HepG2 (cell line): ENCODE data around the gene PXMP4. TPM values are rescaled to one million over a fixed set of nuclear protein-coding genes. Genes with fewer than 3 reads are reported as not detected.

Source experiments
- BRCA1 ChIP-seq: sonication (generic); formaldehyde crosslinking; IDR thresholded peaks from 2 replicates; pipeline ENCODE4 v1.4.0; 2020; ENCODE audit warnings: missing genetic modification reagents
- CEBPZ ChIP-seq: IDR thresholded peaks from 2 replicates; pipeline ENCODE4 v1.6.1; 2012; ENCODE audit warnings: low read length, improper control_type of control experiment
- FLYWCH1 ChIP-seq: sonication (generic); formaldehyde crosslinking; IDR thresholded peaks from 2 replicates; pipeline ENCODE4 v1.8.1; 2023; ENCODE audit warnings: mild to moderate bottlenecking, missing genetic modification reagents
- HNRNPK ChIP-seq: fragments of 200-400 bp; formaldehyde crosslinking; IDR thresholded peaks from 2 replicates; pipeline ENCODE4 v1.6.1; 2018; ENCODE audit warnings: low read length, low read depth, moderate library complexity, mild to moderate bottlenecking; ENCODE audit not compliant: poor library complexity, severe bottlenecking
- MXD3 ChIP-seq: IDR thresholded peaks from 2 replicates; pipeline ENCODE4 v1.6.1; 2016; ENCODE audit warnings: mild to moderate bottlenecking, missing biosample characterization, missing genetic modification reagents
- NFAT5 ChIP-seq: sonication (generic); formaldehyde crosslinking; IDR thresholded peaks from 2 replicates; pipeline ENCODE4 v1.4.0; 2020; ENCODE audit warnings: missing genetic modification reagents
- PAWR ChIP-seq: sonication (generic); formaldehyde crosslinking; IDR thresholded peaks from 2 replicates; pipeline ENCODE4 v1.4.0; 2020; ENCODE audit warnings: missing genetic modification reagents, mild to moderate bottlenecking, borderline replicate concordance
- RARA ChIP-seq: IDR thresholded peaks from 2 replicates; pipeline ENCODE4 v1.6.1; 2016; ENCODE audit warnings: missing genetic modification reagents, missing compliant biosample characterization
- RORA ChIP-seq: sonication (generic); formaldehyde crosslinking; IDR thresholded peaks from 2 replicates; pipeline ENCODE4 v1.5.0; 2020; ENCODE audit warnings: mild to moderate bottlenecking, missing genetic modification reagents, moderate library complexity
- TFAP4 ChIP-seq: sonication (generic); IDR thresholded peaks from 2 replicates; pipeline ENCODE4 v1.6.1; 2016; ENCODE audit warnings: low read depth, borderline replicate concordance
- UBTF ChIP-seq: sonication (generic); formaldehyde crosslinking; IDR thresholded peaks from 2 replicates; pipeline ENCODE4 v1.4.0; 2020; ENCODE audit warnings: mild to moderate bottlenecking, missing genetic modification reagents
- ZNF230 ChIP-seq: sonication (generic); formaldehyde crosslinking; IDR thresholded peaks from 2 replicates; pipeline ENCODE4 v1.4.0; 2020; ENCODE audit warnings: mild to moderate bottlenecking, missing genetic modification reagents
- ZNF441 ChIP-seq: sonication (generic); formaldehyde crosslinking; IDR thresholded peaks from 2 replicates; pipeline ENCODE4 v1.7.0; 2021; ENCODE audit warnings: missing genetic modification reagents, borderline replicate concordance
- ZNF468 ChIP-seq: sonication (generic); formaldehyde crosslinking; IDR thresholded peaks from 2 replicates; pipeline ENCODE4 v1.8.0; 2022; ENCODE audit warnings: mild to moderate bottlenecking, moderate library complexity, missing genetic modification reagents
- ZNF547 ChIP-seq: sonication (generic); formaldehyde crosslinking; IDR thresholded peaks from 2 replicates; pipeline ENCODE4 v1.5.1; 2020; ENCODE audit warnings: mild to moderate bottlenecking, missing genetic modification reagents
- ZNF790 ChIP-seq: sonication (generic); formaldehyde crosslinking; IDR thresholded peaks from 2 replicates; pipeline ENCODE4 v1.8.0; 2022; ENCODE audit warnings: missing genetic modification reagents, mild to moderate bottlenecking, borderline replicate concordance
- ZSCAN25 ChIP-seq: sonication (generic); formaldehyde crosslinking; IDR thresholded peaks from 2 replicates; pipeline ENCODE4 v1.8.0; 2022; ENCODE audit warnings: mild to moderate bottlenecking, missing genetic modification reagents
- polyA plus RNA-seq, 8 experiments: library from polyadenylated mRNA; depleted of rRNA in 3 of 8; stranded (reverse) in 7 of 8; unstranded in 1 of 8; fragments of >200 nt; fragmentation: Illumina TruSeq in 4 of 8; extraction: Trizol in 4 of 8; gene quantifications; 2 replicates each; pipeline versions ENCODE4 v1.2.1 to v1.2.3, GENCODE V29; 2011 to 2016; ENCODE audit warnings: low read depth in 4 of 8, missing spikeins in 1 of 8, mixed read lengths in 1 of 8; ENCODE audit not compliant: insufficient read depth in 1 of 8
- total RNA-seq, 5 experiments: library from RNA; depleted of rRNA; stranded (reverse); fragments of >200 nt; fragmentation: Illumina TruSeq; extraction: Trizol; gene quantifications; 2 replicates each; pipeline ENCODE4 v1.2.3, GENCODE V29; 2016; ENCODE audit warnings: low read depth in 1 of 5

PXMP4 gene
- total and polyA plus RNA-seq, 2 of the 13 experiments (the other 11 are each of a cell fraction or from before 2014, with no cell fraction given) = not detected

GRCh38 chr20:33664085-33664761 lies 55.9 kb downstream of the PXMP4 start (continued):
- no peak for TF ChIP-seq UBTF
- no peak for TF ChIP-seq CEBPZ
- no peak for TF ChIP-seq BRCA1 (CRISPR knock-in tag)
- TF ChIP-seq TFAP4 = peak; percentile 38; the same call in 1 of the 2 replicates
- TF ChIP-seq ZNF230 (CRISPR knock-in tag) = 0 out of 2 replicates have a peak, but pooled peaks have one; percentile 23
- no peak for TF ChIP-seq PAWR (CRISPR knock-in tag)
- 0 out of 2 replicates have a peak, but pooled peaks have one; percentile 21 for TF ChIP-seq MXD3 (CRISPR knock-in tag)
- TF ChIP-seq ZNF468 (CRISPR knock-in tag) = no peak
- TF ChIP-seq NFAT5 (CRISPR knock-in tag) = no peak
- TF ChIP-seq ZNF790 (CRISPR knock-in tag) = no peak
- no peak for TF ChIP-seq RARA (CRISPR knock-in tag)
- TF ChIP-seq HNRNPK = no peak
- no peak for TF ChIP-seq ZSCAN25 (CRISPR knock-in tag)
- no peak for TF ChIP-seq ZNF441 (CRISPR knock-in tag)
- peak; percentile 3; the same call in 1 of the 2 replicates for TF ChIP-seq ZNF547 (CRISPR knock-in tag)
- TF ChIP-seq RORA = no peak
- no peak for TF ChIP-seq FLYWCH1 (CRISPR knock-in tag)
